ENCODE results near the gene FDXR.
A peak's percentile ranks its signal among the peaks of the same experiment; 100 is the strongest.
"Not testable (repeated sequence)": the region's sequence is repeated elsewhere in the genome, so short reads cannot be mapped to it uniquely, and the experiment has no call there.

FDXR gene

GRCh38 chr17:74870512-74870911, 2.3 kb downstream of the FDXR start:
- peak; percentile 28 for DNase-seq

GRCh38 chr17:74870028-74870427, 2.8 kb downstream of the FDXR start:
- DNase-seq: not testable (repeated sequence)

DNA sequence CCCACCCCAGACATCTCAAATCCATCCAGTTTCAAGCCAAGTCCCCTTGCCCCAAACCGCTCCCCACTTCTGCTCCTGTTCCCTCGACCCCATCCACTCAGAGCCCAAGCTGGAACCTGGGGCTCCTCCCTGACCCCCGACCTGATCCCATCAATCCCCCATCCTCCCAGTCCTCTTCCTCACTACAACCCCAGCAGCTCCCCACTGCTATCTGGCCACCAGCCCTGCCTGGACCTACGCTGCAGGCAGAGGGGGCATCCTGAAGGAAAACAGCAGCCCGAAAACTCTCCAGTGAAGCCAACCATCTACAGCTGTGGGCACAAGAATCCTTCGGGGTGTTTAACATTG, 3.9 kb downstream of the FDXR start:
- DNase-seq: no peak

GRCh38 chr17:74868251-74868907, 4.4 kb downstream of the FDXR start:
- DNase-seq: no peak

DNA sequence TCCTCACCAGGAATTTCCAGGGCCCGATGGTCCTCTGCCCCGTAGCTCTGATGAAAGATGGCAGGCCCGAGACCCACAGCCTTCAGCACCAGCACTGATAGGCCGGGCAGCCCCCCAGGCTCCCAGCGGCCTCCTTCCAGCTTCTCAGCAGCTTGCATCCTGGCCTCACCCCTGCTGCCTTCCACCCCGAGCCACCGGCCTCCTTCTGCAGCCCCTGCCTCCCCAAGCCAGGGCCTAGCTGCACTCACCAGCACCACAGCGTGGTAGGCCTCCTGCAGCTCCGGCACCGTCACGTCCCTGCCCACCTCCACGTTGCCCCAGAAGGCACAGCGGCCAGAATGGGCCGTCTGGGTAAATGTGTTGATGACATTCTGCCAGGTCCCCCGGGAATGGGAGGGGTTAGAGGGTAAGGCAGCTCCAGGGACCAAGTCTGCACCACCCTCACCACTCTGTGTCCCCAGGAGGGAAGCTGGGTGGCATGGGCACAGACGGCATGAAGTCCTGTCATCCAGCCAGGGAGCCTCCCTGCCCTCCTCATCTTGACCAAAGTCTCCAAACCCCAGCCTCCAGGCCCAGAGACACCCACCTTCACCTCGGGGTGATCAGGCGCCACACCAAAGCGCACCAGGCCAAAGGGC, 6.5 kb downstream of the FDXR start:
- no peak for DNase-seq

GRCh38 chr17:74865504-74866197, 7.1 kb downstream of the FDXR start:
- no peak for DNase-seq

GRCh38 chr17:74864866-74865395, 7.9 kb downstream of the FDXR start:
- DNase-seq: peak; percentile 54

GRCh38 chr17:74864297-74864865, 8.4 kb downstream of the FDXR start:
- no peak for DNase-seq

DNA sequence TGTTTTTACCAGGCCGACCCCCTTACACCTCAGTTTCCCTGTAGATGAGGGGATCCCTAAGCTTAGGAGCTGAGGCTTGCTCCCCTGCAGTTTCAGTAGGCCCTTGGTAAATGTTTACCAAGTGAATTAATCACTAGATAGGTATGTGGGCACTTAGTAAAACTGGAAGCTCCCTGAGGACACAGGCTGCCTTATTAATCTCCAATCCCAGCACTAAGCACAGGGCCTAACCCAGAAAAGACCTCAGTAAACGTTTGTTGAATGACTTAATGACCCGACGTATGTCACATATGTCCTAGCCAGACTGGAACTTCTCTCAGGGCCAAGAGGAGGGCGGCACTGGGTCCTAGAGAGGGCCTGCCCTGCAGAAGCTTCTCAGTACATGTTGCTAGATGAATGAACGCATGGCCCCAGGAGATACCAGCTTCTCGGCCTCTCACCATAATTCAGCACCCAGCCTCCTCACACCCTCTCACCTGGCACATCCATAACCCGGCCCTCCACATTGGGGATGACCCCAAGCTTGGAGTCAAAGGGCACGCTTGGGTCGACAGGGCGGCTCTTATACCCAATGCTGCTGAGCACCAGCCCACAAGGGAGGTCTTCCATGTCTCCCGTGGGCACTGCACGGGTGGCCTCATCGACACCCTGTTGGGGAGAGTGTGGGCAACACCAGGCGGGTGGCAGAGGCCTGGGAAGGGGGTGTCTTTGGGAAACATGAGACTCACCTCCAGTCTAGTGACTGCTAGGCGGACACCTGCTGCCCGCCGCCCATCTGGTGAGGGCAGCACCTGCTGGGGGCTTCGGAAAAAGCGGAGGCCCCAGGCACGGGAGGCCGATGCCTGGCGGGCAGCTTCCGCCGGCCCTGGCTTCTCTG, 9.1 kb downstream of the FDXR start:
- DNase-seq: no peak

DNA sequence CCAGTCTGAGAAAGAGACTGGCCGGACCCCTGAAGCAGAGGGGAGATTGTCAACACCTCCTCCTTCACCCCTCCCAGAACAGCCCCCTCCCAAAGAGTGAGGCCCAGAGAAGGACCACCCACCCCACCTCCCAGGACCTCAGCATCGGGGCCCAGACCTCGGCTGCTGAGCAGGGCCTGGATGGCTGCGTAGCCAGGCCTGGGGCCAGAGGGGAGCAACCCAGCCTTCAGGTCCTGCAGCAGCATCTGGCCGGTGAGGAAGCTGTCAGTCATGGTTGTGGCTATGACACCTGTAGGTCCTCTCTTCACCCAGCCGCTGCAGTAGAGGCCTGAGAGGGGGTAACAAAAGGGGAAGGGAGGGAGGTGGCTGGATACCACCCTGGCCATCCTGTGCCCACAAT, 9.9 kb downstream of the FDXR start:
- no peak for DNase-seq

DNA sequence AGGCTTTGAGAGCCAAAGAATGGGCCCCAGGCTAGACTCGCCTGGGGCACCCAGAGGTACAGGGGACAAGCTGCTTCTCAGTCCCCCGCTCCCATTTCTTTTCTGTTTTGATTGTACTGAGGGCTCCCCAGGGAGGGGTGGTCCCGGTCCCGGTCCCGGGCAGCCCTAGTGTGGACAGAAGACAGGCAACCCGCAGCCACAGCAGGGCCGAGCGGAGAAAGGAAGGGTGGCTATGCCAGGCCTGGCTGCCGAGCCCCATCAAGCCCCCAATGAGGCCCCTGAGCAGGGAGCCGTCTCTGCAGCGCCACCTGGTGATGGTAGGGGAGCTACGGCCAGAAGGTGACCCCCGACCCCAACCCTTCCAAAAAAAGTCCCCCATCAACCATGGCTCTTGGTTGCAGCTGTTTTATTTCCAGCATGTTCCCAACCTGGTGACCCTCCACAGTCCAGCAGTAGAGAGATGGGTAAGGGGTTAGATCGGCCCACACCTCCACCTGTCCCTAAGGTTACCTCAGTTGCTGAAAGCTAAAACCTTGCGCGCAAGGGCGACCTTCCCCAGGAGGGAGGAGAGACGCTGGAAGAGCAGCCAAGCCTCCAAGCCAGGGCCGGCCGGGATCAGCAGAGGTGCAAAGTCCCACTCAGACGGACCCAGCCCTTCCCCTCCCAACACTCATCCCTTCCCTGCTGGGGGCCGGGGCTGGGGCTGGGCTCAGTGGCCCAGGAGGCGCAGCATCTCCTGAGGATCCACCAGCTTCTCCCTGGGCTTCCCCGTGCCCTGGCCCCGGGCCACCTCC, 10.5 kb downstream of the FDXR start:
- DNase-seq: no peak

- DNase-seq: no peak
Observed at GRCh38 chr17:74861662-74862107, 11.1 kb downstream of the FDXR start.

DNA sequence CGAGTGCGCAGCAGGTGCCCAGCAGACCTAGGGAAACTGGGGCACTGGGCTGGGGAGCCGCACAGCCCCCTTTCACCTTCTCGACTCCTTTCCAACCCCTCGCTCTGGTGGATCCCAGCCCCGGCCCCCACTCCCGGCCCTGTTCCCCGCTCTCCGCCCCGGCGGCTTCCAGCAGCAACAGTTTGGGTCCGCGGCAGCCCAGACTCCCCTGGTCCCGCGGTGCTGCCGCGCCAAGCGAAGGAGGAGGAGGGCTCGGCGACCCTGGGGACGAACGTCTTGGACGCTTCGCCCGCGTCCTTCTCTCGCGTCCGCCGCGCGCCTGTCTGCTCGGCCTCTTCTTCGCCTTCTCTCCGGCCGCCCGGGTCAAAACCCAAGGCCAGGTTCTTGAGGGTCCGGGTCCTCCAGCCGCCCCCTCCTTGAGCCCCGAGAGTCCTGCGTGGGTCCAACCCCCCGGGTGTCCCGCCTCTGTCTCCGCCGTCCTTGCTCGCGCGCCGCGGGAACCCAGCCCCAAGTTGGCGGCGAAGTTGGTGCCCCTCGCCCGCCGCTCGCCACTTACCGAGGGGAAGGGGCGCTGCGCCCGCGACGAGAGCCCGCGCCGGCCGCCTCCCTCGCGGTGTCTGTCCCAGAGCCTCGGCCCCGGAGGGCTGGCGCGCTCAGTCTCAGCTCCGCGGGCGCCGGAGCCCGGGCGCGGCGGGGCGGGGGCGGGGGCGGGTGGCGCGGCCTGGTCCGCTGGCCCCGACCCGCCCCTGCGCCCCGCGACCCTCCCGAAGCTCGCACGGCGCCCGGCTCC, 11.7 kb downstream of the FDXR start:
- DNase-seq: no peak

DNA sequence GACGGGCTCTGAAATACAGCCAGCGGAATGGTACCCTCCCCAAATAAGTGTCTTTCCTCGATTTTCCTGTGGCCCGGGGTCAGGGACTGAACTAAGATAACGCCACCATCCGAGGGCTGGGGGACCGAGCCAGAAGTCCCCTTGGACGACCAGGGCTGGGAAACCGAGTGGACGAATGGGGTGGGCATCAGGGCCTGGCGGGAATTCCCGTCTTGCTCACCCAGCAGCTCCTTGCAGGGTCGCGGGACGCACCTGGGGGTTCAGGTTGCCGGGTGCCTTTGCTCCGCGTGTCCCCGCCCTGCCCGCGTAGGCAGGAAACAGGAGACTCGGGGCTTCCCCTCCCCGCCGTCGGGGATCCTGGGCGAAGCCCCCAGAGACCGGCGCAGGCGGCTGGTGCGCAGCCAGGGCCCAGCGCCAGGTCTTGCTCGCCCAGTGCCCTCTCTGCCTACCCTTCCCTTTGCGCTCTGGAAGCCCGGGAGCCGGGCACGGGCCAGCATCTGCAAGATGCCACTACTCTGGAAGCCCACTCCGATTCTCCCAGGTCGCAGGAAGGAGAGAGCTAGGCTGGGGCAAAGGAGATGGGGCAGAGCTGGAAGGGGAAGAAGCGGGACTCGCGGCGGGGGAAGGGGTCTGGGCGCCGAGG, 12.4 kb downstream of the FDXR start:
- no peak for DNase-seq

DNA sequence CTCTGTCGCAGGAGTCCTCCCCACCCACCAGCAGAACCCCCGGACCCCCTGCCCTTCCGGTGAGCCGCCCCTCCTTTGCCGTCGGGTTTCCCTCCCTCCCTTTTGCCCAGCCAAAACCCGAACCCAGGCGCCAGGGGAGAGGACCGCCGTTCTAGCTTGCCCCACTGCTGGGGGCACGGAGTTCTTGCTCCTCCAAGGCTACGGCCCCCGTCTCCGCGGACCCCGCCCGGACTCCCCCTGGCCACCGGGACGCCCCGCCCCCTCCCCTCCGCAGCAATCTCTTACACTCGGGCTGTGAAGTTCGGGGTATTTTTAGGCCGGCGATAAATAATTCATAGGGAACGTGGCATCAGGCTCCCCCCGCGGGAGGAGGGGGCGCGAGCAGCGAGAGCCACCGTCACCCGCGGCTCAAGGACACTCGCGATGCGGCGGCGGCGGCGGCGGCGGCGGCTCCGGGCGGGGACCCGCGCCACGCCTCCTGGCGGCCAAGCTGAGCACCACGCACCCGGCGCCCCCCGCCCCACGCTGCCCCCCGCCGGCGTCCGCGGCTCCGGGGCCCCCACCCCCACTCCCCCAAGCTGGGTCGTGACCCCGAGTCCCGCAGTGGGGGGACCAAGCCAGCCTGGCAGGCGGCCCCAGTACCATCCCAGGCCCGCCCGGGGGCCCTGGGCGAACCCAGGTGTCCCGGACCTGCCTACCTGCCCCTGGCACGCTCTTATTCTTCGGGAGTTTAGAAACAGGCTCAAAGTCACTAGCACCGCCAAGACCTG, 13.2 kb downstream of the FDXR start, which contains the start of gene GRIN2C:
TSS of gene GRIN2C (minus strand) at position 427 of the 770 bp plus-strand sequence. CDS start 4,793 bp downstream, outside the sequence.
- no peak for DNase-seq

GRCh38 chr17:74858672-74859458, 13.9 kb downstream of the FDXR start:
- DNase-seq: no peak

- DNase-seq: peak; percentile 30
Observed at GRCh38 chr17:74857191-74857590, 15.6 kb downstream of the FDXR start.

GRCh38 chr17:74856112-74856511, 16.7 kb downstream of the FDXR start:
- DNase-seq: peak; percentile 84

GRCh38 chr17:74855323-74855722, 17.5 kb downstream of the FDXR start:
- no peak for DNase-seq
